Stimulated activated naive B cell treated with anti-CD40 and anti-IgM and Interleukin-4, amounts not matched to agents 10 μg/mL and 1 μg/mL and 100 μg/mL, for 72 hours (primary cell): ENCODE measurements around the gene DPP3.

Source experiments
- ATAC-seq, 2 donors: fragments of 150-1000 bp; cut with Tn5 transposase; replicated peaks; 2 replicates each; pipeline ENCODE4 v1.10.0; 2021; ENCODE audit warnings: moderate library complexity in 1 of 2
- DNase-seq: peaks from one replicate; pipeline ENCODE4 v3.0.0; 2021
- H3K27ac Mint-ChIP-seq: one replicate; pipeline ENCODE4 v1.8.0; 2022; ENCODE audit warnings: mild to moderate bottlenecking, mixed read lengths
- H3K27me3 Mint-ChIP-seq, 2 donors: one replicate each; pipeline ENCODE4 v1.8.0; 2022; ENCODE audit warnings: mixed read lengths in 2 of 2
- H3K36me3 Mint-ChIP-seq, 2 donors: one replicate each; pipeline ENCODE4 v1.8.0; 2022; ENCODE audit warnings: mixed read lengths in 2 of 2, mild to moderate bottlenecking in 1 of 2
- H3K4me1 Mint-ChIP-seq, 2 donors: one replicate each; pipeline ENCODE4 v1.8.0; 2022; ENCODE audit warnings: mixed read lengths in 2 of 2, mild to moderate bottlenecking in 1 of 2
- H3K4me3 Mint-ChIP-seq, 2 donors: one replicate each; pipeline ENCODE4 v1.8.0; 2022; ENCODE audit warnings: mild to moderate bottlenecking in 2 of 2, mixed read lengths in 2 of 2, moderate library complexity in 1 of 2
- H3K9me3 Mint-ChIP-seq, 2 donors: one replicate each; pipeline ENCODE4 v1.8.0; 2022; ENCODE audit warnings: mixed read lengths in 2 of 2, mild to moderate bottlenecking in 1 of 2

The DPP3 gene

DNA sequence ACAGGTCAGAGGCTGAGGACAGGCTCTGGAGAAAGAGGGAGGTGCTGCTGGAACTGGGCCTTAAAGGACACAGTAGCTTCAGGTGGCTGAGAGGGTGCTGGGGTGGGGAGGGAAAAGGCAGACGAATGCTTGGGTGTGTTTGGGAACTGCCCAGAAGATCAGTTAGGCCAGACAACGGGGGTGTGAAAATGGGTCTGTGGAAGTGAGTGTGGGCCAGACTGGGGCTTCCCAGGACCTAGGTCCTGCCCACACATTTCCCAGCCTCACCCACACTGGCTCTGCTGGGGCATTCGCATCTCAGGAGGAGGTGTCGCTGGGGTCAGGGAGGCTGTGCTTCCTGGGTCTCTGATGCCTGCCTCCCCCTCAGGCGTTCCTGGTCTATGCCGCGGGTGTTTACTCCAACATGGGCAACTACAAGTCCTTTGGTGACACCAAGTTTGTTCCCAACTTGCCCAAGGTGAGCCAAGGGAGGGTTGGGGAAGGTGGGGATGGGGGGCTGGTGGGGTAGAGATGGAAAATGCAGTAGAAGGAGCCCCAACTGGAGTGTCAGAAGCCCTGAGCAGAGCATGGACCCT lies 4.7 kb downstream of the DPP3 start:
- H3K27ac Mint-ChIP-seq: no peak overlapping the region
- DNase-seq (no peak), ATAC-seq (no peak)

DNA sequence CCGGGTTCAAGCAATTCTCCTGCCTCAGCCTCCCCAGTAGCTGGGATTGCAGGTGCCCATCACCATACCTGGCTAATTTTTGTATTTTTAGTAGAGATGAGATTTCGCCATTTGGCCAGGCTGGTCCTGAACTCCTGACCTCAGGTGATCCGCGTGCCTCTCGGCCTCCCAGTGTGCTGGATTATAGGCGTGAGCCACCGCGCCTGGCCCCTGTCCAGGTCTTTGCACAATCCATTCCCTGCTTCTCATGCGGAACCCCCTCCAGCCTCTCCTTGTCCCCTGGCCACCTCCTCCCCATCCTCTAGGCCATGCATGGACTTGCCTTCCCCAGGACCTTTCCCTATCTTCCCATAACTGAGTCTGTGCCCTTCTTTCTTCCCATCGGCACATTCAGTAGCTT lies 8.7 kb downstream of the DPP3 start:
- no peak for ATAC-seq
- Mint-ChIP-seq H3K4me1 (peaks cover 3 to 5% of the 10 kb centered on the region in 2 donors), H3K4me3 (no peak overlapping the region), H3K27ac (no peak overlapping the region), H3K27me3 (no peaks in the 10 kb centered on the region), H3K36me3 (peaks cover 47 to 58% of the 10 kb centered on the region in 2 donors), H3K9me3 (no peaks in the 10 kb centered on the region)
- no peak for DNase-seq

More for the DNA sequence above, 4.7 kb downstream of the DPP3 start:
- no peaks in the 10 kb centered on the region for H3K9me3 Mint-ChIP-seq
- no peak overlapping the region for H3K4me3 Mint-ChIP-seq
- H3K4me1 Mint-ChIP-seq: peaks cover 11 to 20% of the 10 kb centered on the region in 2 donors
- H3K36me3 Mint-ChIP-seq: peaks cover 34 to 40% of the 10 kb centered on the region in 2 donors
- H3K27me3 Mint-ChIP-seq: no peaks in the 10 kb centered on the region

DNA sequence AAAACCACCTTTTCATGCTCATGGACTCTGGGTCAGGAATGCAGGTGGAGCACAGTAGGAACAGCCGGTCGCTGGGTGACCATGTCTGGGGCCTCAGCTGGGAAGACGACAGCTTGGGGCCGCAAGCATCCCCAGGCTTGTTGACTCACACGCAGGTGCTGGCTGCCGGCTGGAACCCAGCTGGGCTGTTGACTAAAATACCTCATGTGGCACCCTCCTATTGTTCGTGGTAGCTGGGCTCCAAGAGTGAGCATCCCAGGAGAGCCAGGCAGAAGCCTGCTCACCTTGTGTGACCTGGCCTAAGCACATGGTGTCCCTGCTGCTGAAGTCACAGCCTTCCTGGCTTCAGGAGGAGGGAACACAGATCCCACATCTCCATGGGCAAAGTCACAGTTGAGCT lies 9.4 kb downstream of the DPP3 start:
- Mint-ChIP-seq H3K4me1 (peaks cover 2 to 4% of the 10 kb centered on the region in 2 donors), H3K27me3 (no peaks in the 10 kb centered on the region), H3K4me3 (no peak overlapping the region), H3K36me3 (peaks cover 50 to 58% of the 10 kb centered on the region in 2 donors), H3K27ac (no peak overlapping the region), H3K9me3 (no peaks in the 10 kb centered on the region)
- ATAC-seq: no peak
- DNase-seq: no peak

DNA sequence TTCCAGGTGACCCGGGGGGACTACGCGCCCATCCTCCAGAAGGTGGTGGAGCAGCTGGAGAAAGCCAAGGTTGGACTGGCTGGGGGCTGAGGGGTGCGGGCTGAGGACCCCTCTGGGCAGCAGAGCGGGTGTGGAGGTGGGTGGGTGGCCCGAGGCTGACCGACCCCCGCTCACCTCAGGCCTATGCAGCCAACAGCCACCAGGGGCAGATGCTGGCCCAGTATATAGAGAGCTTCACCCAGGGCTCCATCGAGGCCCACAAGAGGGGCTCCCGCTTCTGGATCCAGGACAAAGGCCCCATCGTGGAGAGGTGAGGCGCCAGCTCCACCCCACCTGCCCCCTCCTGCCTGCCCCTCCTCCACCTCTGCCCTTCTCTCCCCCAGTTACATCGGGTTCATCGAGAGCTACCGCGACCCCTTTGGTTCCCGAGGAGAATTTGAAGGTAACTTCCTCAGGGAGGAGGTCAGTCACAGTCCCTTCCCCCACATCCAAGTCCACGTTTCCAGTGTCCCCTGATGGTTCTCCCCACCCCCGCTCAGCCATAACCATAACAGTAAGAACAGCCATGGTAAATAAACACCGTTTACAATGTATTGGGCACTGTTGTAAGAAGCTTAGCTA lies 11.2 kb downstream of the DPP3 start:
- Mint-ChIP-seq H3K36me3 (peaks cover 46 to 53% of the 10 kb centered on the region in 2 donors), H3K4me1 (no peaks in the 10 kb centered on the region), H3K27me3 (no peaks in the 10 kb centered on the region), H3K27ac (no peak overlapping the region), H3K9me3 (no peaks in the 10 kb centered on the region), H3K4me3 (no peak overlapping the region)
- ATAC-seq: peak; percentile 52 to 66
- no peak for DNase-seq

DNA sequence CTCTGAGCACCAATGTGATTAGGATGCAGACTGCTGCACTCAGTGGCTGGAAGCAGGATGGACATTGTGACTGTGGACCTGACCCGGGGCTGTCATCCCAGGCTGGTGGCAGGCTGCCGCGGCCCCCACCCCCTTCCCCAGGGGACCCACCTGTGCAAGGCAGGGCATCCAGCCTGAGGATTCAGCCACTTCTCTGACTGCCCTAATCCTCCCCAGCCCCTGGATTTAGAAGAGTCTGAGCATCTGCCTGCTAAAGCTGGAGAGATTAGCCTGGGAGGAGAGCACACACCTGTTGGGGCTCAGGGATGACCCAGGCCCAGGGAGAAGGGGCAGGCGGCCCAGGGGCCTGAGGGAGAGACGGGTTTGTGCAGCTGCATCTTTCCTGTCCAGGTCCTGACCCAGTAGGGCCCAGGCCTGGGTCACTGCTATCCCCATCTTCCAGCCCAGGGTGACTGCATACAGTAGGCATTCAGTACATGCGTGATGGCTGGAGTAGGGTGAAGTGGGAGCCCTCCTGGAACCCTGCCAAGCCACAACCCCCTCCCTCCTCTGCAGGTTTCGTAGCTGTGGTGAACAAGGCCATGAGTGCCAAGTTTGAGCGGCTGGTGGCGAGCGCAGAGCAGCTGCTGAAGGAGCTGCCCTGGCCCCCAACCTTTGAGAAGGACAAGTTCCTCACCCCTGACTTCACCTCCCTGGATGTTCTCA lies 12.1 kb downstream of the DPP3 start:
- no peak for ATAC-seq
- no peak overlapping the region for H3K4me3 Mint-ChIP-seq
- peaks cover 46 to 49% of the 10 kb centered on the region in 2 donors for H3K36me3 Mint-ChIP-seq

DNA sequence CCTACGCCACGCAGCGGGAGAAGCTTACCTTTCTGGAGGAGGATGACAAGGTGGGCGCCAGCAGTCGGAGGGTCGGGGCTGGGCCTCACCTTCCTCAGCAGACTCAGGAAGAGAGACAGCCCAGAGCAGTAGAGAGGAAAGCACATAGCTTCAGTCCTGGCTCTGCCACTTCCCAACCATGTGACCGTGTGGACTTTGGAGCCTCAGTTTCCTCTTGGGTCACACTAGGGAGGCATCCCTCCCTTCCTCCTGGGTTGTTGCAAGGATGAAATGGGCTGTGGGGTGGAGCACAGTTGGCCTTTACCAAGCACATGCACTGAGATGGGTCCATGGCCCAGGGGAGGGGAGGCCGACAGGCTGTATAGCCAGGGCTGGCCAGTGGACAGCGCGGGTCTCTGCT lies 12.9 kb downstream of the DPP3 start:
- peaks cover 41 to 42% of the 10 kb centered on the region in 2 donors for H3K36me3 Mint-ChIP-seq
- no peaks in the 10 kb centered on the region for H3K9me3 Mint-ChIP-seq
- H3K27ac Mint-ChIP-seq: no peak overlapping the region
- DNase-seq (no peak), ATAC-seq (no peak)
- no peaks in the 10 kb centered on the region for H3K27me3 Mint-ChIP-seq
- H3K4me1 Mint-ChIP-seq: no peaks in the 10 kb centered on the region
- H3K4me3 Mint-ChIP-seq: no peak overlapping the region

More for the DNA sequence above, 12.1 kb downstream of the DPP3 start:
- Mint-ChIP-seq H3K4me1 (no peaks in the 10 kb centered on the region), H3K9me3 (no peaks in the 10 kb centered on the region), H3K27me3 (no peaks in the 10 kb centered on the region), H3K27ac (peak overlapping the region; percentile 11)
- no peak for DNase-seq

DNA sequence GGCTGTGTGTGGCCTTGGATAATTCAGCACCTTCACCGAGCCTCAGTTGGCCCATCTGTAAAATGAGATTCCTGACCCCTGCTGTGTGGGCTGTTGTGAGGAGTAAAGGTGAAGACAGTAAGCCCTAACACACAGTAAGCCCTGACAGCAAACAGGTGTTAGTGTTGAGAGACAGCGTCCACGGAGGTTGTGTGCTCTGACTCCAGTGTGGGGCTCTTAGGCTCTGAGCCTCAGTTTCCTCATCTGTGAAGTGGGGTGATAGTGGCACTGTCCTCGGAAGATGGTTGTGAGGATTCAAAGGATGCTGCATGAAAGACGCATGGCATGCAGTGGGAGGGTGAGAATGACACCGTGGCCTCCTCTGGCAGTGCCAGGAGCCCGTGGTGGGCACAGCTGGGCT lies 14.2 kb downstream of the DPP3 start:
- peaks cover 41 to 42% of the 10 kb centered on the region in 2 donors for H3K36me3 Mint-ChIP-seq
- H3K27me3 Mint-ChIP-seq: no peaks in the 10 kb centered on the region
- H3K9me3 Mint-ChIP-seq: no peaks in the 10 kb centered on the region
- no peaks in the 10 kb centered on the region for H3K4me1 Mint-ChIP-seq
- DNase-seq (no peak), ATAC-seq (no peak)
- H3K4me3 Mint-ChIP-seq: no peak overlapping the region
- no peak overlapping the region for H3K27ac Mint-ChIP-seq

DNA sequence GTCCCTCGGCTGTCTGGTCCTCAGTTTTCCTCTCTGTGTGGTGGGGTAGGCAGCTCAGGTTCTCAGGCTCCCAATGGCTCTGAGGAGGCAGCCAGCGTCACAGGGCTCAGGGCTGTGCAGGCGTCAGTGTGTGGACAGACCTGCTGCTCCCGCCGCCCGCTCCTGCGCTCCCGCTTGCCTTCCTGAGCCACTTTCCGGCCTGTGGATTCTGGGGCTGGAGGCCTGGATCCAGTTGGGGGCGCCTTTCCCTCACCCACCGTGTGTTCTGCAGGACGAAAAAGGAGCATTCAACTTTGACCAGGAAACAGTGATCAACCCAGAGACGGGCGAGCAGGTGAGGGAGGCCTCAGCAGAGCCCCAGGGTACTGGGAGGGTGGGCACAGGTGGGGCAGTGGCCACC lies 14.7 kb downstream of the DPP3 start:
- Mint-ChIP-seq H3K36me3 (peaks cover 37 to 42% of the 10 kb centered on the region in 2 donors), H3K27me3 (no peaks in the 10 kb centered on the region), H3K4me3 (no peak overlapping the region), H3K9me3 (no peaks in the 10 kb centered on the region), H3K27ac (no peak overlapping the region), H3K4me1 (no peaks in the 10 kb centered on the region)
- no peak for DNase-seq
- ATAC-seq: no peak

DNA sequence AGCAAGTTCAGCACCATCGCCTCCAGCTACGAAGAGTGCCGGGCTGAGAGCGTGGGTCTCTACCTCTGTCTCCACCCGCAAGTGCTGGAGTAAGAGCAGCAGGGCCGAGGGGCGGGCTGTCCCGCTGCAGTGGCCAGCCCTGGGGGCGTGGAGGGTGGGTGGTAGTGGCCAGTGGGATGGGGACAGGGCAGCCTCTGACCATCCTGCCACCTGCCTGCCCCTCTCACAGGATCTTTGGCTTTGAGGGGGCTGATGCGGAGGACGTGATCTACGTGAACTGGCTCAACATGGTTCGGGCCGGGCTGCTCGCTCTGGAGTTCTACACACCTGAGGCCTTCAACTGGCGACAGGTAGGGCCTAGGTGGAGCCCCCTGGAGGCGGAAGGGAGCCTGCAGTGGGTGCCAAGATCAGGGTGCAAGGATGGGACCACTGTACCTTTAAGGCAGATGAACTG lies 15.2 kb downstream of the DPP3 start:
- peak in 1 of 2 donors; percentile 33 for ATAC-seq
- no peaks in the 10 kb centered on the region for H3K9me3 Mint-ChIP-seq
- no peak overlapping the region for H3K4me3 Mint-ChIP-seq
- no peaks in the 10 kb centered on the region for H3K4me1 Mint-ChIP-seq
- DNase-seq: no peak
- no peak overlapping the region for H3K27ac Mint-ChIP-seq
- H3K27me3 Mint-ChIP-seq: no peaks in the 10 kb centered on the region
- peaks cover 36 to 40% of the 10 kb centered on the region in 2 donors for H3K36me3 Mint-ChIP-seq

DNA sequence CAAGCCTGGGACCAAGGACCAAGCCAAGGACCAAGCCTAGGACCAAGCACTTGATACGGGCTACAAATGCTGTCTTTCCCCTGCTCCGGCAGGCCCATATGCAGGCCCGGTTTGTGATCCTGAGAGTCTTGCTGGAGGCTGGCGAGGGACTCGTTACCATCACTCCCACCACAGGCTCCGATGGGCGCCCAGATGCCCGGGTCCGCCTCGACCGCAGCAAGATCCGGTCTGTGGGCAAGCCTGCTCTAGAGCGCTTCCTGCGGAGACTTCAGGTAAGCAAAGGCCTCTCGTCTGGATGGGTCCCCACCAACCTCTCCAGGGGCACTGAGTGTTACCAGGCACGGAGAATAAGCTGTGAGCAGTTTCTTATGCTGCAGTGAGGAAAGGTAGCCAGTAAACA lies 17.0 kb downstream of the DPP3 start:
- H3K4me1 Mint-ChIP-seq: no peaks in the 10 kb centered on the region
- DNase-seq (no peak), ATAC-seq (no peak)
- no peak overlapping the region for H3K4me3 Mint-ChIP-seq
- no peak overlapping the region for H3K27ac Mint-ChIP-seq
- peaks cover 35 to 42% of the 10 kb centered on the region in 2 donors for H3K36me3 Mint-ChIP-seq
- no peaks in the 10 kb centered on the region for H3K9me3 Mint-ChIP-seq
- no peaks in the 10 kb centered on the region for H3K27me3 Mint-ChIP-seq

DNA sequence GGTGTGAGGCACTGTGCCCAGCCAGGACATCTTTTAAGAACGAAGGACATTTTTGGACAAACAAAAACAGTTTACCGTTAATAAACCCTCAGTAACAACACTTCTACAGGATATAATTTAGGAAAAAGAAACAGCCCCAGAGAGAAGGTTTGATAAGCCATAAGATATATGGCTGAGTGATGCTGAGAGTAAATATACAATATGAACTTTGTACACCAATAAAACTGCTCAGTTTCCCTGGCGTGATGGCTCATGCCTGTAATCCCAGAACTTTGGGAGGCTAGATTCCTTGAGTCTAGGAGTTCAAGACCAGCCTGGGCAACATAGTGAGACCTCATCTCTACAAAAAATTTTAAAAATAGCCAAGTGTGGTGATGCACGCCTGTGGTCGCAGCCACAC lies 18.3 kb downstream of the DPP3 start:
- Mint-ChIP-seq H3K27ac (no peak overlapping the region), H3K36me3 (peaks cover 29 to 33% of the 10 kb centered on the region in 2 donors), H3K4me3 (no peak overlapping the region), H3K27me3 (no peaks in the 10 kb centered on the region), H3K4me1 (no peaks in the 10 kb centered on the region), H3K9me3 (no peaks in the 10 kb centered on the region)
- no peak for DNase-seq
- no peak for ATAC-seq

DNA sequence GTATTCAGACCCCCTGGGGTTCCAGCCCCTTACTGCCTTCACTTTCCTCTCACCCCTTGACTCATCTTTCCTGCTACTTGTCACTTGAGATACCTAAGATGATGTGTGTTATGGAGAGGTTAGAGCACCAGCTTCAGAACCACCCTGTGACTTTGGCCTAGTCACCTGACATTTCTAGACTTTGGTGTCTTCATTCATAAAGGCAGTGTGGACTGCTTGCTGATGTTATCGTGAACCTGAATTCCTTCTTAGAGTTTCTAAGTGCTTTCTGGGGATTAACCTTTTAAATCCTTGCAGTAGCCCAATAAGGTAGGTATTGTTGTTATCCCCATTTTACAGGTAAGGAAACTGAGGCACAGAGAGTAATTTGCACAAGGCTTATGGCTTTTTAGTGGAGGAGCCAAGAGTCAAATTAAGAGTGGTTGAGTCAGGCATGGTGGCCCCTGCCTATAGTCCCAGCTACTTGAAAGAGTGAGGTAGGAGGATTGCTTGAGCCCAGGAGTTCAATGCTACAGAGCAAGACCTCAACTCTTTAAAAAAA lies 25.1 kb downstream of the DPP3 start:
- no peaks in the 10 kb centered on the region for H3K9me3 Mint-ChIP-seq
- H3K4me3 Mint-ChIP-seq: no peak overlapping the region
- ATAC-seq: no peak
- peaks cover 30 to 61% of the 10 kb centered on the region in 2 donors for H3K36me3 Mint-ChIP-seq
- no peaks in the 10 kb centered on the region for H3K27me3 Mint-ChIP-seq
- DNase-seq: no peak
- no peak overlapping the region for H3K27ac Mint-ChIP-seq
- H3K4me1 Mint-ChIP-seq: peaks cover 1 to 8% of the 10 kb centered on the region in 2 donors

DNA sequence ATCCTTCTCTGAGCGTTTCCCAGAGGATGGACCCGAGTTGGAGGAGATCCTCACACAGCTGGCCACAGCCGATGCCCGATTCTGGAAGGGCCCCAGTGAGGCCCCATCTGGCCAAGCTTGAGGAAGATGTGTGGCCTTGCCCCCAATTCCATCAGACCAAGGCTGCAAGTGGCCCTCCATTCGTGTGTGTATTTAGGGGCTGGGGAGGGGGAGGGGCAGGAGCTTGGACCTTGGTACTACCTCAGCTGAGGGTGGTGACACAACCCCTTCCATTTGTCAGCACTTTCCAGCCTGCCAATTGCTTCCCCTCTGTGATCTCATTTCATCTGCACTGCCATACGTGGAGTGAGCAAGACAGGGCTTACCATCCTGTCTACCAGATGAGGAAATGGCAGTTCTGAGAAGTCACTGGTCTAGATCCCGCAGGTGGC lies 28.9 kb downstream of the DPP3 start:
- Mint-ChIP-seq H3K4me1 (peaks cover 11 to 24% of the 10 kb centered on the region in 2 donors), H3K4me3 (no peak overlapping the region), H3K9me3 (no peaks in the 10 kb centered on the region), H3K27ac (no peak overlapping the region), H3K36me3 (peaks cover 21 to 42% of the 10 kb centered on the region in 2 donors), H3K27me3 (no peaks in the 10 kb centered on the region)
- no peak for ATAC-seq
- no peak for DNase-seq

DNA sequence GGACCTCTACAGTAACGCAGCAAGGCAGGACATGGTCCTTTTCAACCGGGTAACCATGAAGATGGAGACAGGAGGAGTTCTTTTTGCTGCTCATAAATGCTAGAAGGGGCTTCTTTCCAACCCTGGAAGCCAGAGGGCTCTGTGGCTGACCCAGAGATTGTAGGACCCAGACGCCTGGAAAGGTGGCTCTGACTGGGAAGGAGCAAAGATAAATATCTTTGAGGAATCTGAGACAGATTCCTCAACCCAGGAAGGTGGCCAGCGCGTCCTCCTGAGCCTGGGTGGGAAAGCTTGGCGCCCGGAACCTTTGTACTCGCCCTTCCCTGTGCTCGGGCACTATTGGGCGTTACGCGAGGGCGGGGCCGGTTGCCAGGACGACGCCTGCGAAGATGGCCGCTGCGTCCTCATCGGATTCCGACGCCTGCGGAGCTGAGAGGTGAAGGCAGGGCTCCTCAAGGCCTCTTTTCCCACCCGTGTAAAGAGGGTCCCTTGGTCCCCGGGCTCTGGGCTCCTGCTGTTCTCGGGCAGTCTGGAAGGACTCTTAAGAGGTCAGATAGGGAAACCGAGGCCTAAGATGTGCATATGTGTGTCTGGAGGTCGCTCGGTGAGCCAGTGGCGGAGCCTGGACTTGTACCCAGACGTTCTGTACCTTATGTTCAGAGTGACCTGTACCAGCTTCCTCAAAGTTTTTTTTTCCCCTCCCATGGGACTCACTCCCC lies 30.2 kb downstream of the DPP3 start, which contains the start of gene BBS1:
Gene BBS1, plus strand, starts transcription at position 365 of the 719 bp plus-strand sequence. Its CDS starts 25 bp downstream, at position 390.
- DNase-seq (peak; percentile 75), ATAC-seq (peak; percentile 99)
- Mint-ChIP-seq H3K36me3 (peaks cover 18 to 41% of the 10 kb centered on the region in 2 donors), H3K27ac (peak within 1 kb of the TSS; percentile 82), H3K27me3 (no peaks in the 10 kb centered on the region), H3K9me3 (no peaks in the 10 kb centered on the region), H3K4me3 (peak within 1 kb of the TSS; percentile 94 to 95), H3K4me1 (peaks cover 11 to 29% of the 10 kb centered on the region in 2 donors)
